ENCODE data around the gene IL19.

The IL19 gene

DNA sequence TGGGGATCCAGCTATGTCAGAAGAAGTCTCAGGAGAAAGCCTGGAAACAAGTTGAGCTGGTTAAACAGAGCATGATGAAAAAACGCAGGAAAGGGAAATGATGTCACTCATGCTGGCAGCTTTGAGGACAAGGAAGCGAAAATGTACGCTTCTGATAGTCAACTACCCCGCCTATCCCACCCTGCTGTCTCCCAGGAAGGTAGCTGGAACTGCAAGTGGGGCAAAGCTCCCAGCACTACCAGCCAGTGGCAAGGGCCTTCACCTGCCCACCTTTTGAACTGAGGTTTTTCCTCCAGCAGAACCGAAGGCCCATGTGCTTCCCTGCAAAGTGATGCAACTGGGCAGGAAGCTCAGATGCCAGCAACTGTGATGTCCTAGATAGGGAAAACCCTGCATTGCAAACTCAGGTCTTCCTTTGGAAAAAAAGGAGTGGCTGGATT, 88.5 kb downstream of the IL19 start:
- no peak for DNase-seq (ENCODE audit: low read depth in 2 of 2)

DNA sequence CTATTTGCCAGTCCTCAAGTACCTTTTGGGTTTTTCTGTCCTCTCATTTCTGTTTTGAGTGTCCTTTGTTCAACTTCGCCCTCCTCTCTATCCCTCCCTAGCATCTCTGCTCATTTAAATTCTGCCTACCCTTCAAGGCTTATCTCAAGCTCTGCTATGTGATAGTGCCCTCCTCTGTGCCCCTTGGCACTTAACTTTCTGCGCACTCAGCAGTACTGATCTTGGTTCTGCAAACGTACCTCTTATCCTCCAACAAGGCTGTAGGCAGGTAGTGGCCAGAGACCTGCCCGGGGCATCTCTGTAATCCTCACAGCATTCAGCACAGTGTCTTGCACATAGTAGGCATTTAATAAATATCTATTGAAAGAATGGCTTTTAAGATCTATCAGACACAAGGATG, 89.6 kb downstream of the IL19 start:
- DNase-seq (ENCODE audit: low read depth in 2 of 2), result no peak

GRCh38 chr1:206863266-206863665, 92.7 kb downstream of the IL19 start:
- no peak for DNase-seq (ENCODE audit: low read depth in 2 of 2)

DNA sequence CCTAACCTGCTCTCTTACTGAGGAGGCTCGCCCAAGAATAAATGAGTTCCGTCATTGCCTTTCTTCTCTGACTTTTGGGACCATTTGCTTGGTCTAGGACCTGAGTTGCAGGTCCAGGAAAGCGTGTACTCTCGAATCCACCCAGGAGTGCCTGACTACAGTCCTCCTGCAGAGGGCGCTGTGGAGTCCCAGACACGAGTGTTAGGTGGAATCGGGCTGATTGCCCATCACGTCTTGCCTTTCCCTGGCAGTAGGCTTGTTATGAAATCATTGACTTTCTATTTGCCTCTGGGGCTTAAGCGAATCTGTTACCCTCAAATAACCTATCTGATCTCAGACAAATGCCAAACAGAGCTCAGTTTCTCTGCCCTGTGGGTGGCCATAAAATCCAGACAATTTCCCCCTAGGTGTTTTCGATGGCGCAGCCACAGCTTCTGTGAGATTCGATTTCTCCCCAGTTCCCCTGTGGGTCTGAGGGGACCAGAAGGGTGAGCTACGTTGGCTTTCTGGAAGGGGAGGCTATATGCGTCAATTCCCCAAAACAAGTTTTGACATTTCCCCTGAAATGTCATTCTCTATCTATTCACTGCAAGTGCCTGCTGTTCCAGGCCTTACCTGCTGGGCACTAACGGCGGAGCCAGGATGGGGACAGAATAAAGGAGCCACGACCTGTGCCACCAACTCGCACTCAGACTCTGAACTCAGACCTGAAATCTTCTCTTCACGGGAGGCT, 94.5 kb downstream of the IL19 start, which contains the start of gene IL20:
IL20 (plus strand) TSS at position 685 of the 733 bp plus-strand sequence. CDS start 230 bp downstream, outside the sequence.
- DNase-seq (ENCODE audit: low read depth in 2 of 2), result peak; percentile 82 to 93

- DNase-seq (ENCODE audit: low read depth in 2 of 2), result no peak
These were observed 95.5 kb downstream of the IL19 start for GRCh38 chr1:206866062-206866461.

DNA sequence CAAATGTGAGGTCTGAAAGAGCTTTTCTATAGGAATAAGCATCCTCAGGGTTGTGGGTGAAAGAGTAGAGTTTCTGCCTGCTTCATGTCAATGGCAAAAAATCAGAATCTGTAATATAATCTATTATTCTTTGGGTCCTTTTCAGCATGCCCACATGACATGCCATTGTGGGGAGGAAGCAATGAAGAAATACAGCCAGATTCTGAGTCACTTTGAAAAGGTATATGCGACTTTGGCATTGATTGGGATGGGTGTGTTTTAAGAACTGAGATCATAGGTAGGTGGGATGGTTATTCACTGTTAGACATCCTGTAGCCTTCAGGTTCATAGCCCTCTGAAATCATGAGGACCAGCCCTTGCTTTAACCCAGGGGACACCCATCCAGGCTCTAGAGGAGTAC, 96.7 kb downstream of the IL19 start:
- DNase-seq (ENCODE audit: low read depth in 2 of 2), result no peak

DNA sequence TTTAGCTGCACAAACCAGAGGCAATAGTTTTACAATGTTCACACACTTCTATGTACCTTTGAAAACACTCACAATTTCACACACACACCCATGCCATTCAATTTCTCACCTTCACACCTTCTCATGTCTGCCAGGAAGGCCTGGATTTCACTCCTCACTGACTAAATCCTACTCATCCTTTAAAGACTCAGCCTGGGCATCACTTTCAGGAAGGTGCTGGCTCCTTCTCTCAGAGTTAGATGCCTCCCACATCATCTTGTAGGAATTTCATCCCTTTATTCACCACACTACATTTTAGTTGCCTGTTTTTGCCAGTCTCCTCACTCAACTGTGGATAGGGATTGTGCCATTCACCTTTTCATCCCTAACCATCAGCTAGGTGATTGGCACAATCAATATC, 97.1 kb downstream of the IL19 start:
- DNase-seq (ENCODE audit: low read depth in 2 of 2), result no peak

GRCh38 chr1:206868264-206868663, 97.7 kb downstream of the IL19 start:
- no peak for DNase-seq (ENCODE audit: low read depth in 2 of 2)

GRCh38 chr1:206872139-206872538, 101.6 kb downstream of the IL19 start:
- no peak for DNase-seq (ENCODE audit: low read depth in 2 of 2)

DNA sequence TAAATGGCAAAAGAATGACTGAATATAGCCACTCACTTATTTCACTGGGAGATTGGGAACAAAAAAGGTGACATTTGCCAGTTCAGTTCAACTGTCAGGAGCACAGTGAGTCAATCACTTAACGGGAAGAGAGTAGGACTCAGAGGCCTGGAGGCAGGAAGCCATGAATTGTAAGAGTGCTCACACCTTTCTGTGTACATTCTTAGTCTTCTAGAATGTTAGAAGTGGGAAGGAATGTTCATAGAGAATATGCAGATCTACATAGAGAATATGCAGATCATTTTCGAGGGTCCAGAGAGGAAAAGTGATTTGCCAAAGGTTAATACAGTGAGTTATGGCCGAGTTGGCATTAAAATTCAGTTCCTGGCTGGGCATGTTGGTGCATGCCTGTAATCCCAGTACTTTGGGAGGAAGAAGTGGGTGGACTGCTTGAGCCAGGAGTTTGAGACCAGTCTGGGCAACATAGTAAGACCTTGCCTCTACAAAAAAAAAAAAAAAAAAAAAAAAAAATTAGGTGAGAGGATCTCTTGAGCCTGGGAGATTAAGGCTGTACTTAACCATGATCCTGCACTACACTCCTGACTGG, 103.1 kb downstream of the IL19 start:
- no peak for DNase-seq (ENCODE audit: low read depth in 2 of 2)

GRCh38 chr1:206875752-206876377, 105.3 kb downstream of the IL19 start:
- DNase-seq (ENCODE audit: low read depth in 2 of 2), result no peak

DNA sequence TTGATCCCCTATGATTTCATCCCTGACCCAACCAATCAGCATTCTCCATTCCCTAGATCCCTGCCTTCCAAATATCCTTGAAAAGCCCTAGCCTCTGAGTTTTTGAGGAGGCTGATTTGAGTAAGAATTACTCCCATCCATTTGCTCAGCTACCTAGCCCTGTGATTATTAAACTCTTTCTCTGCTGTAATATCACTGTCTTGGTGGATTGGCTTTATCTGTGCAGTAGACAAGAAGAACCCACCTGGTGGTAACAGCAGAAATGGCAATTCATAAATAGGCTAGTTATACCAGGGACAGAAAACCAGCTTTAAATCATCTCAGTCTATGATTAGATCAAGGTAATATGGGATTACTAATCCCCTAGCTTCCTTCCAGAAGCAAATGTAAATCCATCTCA, 107.9 kb downstream of the IL19 start:
- no peak for DNase-seq (ENCODE audit: low read depth in 2 of 2)

GRCh38 chr1:206880314-206880713, 109.7 kb downstream of the IL19 start:
- DNase-seq (ENCODE audit: low read depth in 2 of 2), result no peak

DNA sequence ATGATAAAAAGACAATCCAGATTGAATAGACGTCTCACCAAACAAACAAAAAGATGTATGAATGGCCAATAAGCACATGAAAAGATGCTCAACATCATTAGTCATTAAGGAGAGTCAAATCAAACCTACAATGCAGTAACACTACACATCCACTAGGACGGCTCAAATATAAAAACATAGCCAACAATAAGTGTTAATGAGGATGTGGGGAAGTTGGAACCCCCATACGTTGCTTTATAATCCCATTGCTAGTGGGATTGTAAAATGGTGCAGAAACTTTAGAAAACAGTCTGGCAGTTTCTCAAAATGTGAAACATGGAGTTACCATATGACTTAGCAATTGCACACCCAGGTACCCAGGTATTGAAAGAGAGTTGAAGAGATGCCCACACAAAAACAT, 112.0 kb downstream of the IL19 start:
- no peak for DNase-seq (ENCODE audit: low read depth in 2 of 2)

GRCh38 chr1:206883160-206883559, 112.6 kb downstream of the IL19 start:
- no peak for DNase-seq (ENCODE audit: low read depth in 2 of 2)

- DNase-seq (ENCODE audit: low read depth in 2 of 2), result no peak
These were observed 113.3 kb downstream of the IL19 start for GRCh38 chr1:206883876-206884275.

GRCh38 chr1:206885341-206886060, 114.9 kb downstream of the IL19 start:
- no peak for DNase-seq (ENCODE audit: low read depth in 2 of 2)

- no peak for DNase-seq (ENCODE audit: low read depth in 2 of 2)
These were observed 116.3 kb downstream of the IL19 start for GRCh38 chr1:206886831-206887230.

GRCh38 chr1:206887701-206888100, 117.1 kb downstream of the IL19 start:
- DNase-seq (ENCODE audit: low read depth in 2 of 2), result no peak

DNA sequence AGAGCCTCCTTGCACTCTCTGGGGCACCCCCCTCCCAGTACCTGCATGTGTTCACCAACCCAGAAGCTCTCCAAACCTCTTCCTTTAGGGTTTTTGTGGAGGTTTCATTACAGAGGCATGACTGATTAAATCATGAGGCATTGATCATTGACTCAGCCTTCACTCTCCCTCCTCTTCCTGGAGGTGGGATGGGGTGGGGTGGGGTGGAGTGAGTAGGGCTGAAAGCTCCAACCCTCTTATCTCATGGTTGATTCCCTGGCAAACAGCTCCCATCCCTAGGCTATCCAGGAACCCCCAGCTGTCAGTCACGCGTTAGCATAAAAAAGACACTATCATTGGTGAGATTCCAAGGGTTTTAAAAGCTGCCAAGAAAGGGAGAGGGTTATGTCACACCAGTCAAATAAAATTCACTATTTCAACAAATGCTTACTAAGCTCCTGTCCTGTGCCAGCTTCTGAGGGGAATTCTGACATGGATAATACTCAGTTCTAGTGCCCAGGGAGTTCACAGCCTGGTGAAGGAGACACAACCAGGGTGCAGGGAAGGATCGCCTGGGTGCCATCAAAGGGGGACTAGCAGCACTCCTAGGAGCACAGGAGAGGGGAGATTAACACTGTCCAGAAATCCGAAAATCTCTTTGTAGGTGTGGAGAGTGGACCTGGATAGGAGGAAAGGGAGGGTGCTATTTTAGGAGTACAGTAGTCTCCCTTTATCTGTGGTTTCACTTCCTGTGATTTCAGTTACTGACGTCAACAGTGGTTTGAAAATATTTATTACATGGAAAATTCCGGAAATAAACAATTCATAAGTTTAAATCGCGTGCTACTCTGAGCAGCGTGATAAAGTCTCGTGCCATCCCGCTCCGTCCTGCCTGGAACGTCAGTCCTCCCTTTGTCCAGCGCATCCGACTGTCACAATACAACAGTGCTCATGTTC, 119.8 kb downstream of the IL19 start:
- no peak for DNase-seq (ENCODE audit: low read depth in 2 of 2)

- DNase-seq (ENCODE audit: low read depth in 2 of 2), result no peak
These were observed 120.8 kb downstream of the IL19 start for GRCh38 chr1:206891412-206891811.

All from activated CD4-positive, alpha-beta T cell treated with anti-CD3 and anti-CD28 coated beads for 24 hours (primary cell).